Calu3 (cell line): ENCODE results near the gene RASGRF1. TPM values are rescaled to one million over a fixed set of nuclear protein-coding genes. Genes with fewer than 3 reads are reported as not detected.

Experiments
- BruUV-seq: library from RNA; stranded (reverse); fragments of 400-500 nt; replicated peaks from 2 replicates; lab custom pipeline; 2021; lab: Mats Ljungman, UMichigan
- CTCF ChIA-PET: fragments of 300-600 bp; sonication (Branson Sonifier 250); formaldehyde crosslinking; loops from one replicate; lab custom pipeline; 2022; ENCODE audit warnings: antibody characterized with exemption; lab: Charles Lee
- DNase-seq: peaks from one replicate; pipeline ENCODE4 v3.0.0; 2022
- H3K27ac Mint-ChIP-seq: one replicate; pipeline ENCODE4 v1.8.0; 2022; ENCODE audit warnings: mixed read lengths; ENCODE audit not compliant: unreplicated experiment
- H3K27me3 Mint-ChIP-seq: one replicate; pipeline ENCODE4 v1.8.0; 2022; ENCODE audit warnings: mixed read lengths; ENCODE audit not compliant: unreplicated experiment
- H3K36me3 Mint-ChIP-seq: one replicate; pipeline ENCODE4 v1.8.0; 2022; ENCODE audit warnings: mild to moderate bottlenecking, moderate library complexity, mixed read lengths; ENCODE audit not compliant: insufficient read depth, unreplicated experiment
- H3K4me1 Mint-ChIP-seq: one replicate; pipeline ENCODE4 v1.8.0; 2022; ENCODE audit warnings: mild to moderate bottlenecking, low read depth, mixed read lengths; ENCODE audit not compliant: unreplicated experiment
- H3K4me3 Mint-ChIP-seq: one replicate; pipeline ENCODE4 v1.8.0; 2022; ENCODE audit warnings: mild to moderate bottlenecking, low read depth, moderate library complexity, mixed read lengths; ENCODE audit not compliant: unreplicated experiment
- H3K9me3 Mint-ChIP-seq: one replicate; pipeline ENCODE4 v1.8.0; 2022; ENCODE audit warnings: low read depth, mixed read lengths; ENCODE audit not compliant: unreplicated experiment
- CTCF ChIP-seq: fragments of 200-600 bp; IDR thresholded peaks from one replicate; pipeline ENCODE4 v1.8.0; 2022; ENCODE audit warnings: antibody characterized with exemption; ENCODE audit not compliant: unreplicated experiment
- intact Hi-C: fragments of 100-400 bp; cut with micrococcal nuclease; formaldehyde crosslinking; loops from one replicate; pipeline ENCODE4 v1.10.0; 2022; ENCODE audit not compliant: unreplicated experiment
- total RNA-seq: library from RNA; stranded (reverse); gene quantifications from 2 replicates; pipeline ENCODE4 v1.2.3, GENCODE V29; 2022

Gene RASGRF1
- total RNA-seq, 1 experiment from 2014 or later = 2.2 TPM

GRCh38 chr15:79035111-79035601, 55.4 kb downstream of the RASGRF1 start:
- H3K27me3 Mint-ChIP-seq = peaks cover 34% of the 10 kb centered on the region
- intact Hi-C loops = no loop called here
- H3K4me3 Mint-ChIP-seq = no peak overlapping the region
- DNase-seq = no peak
- H3K9me3 Mint-ChIP-seq = no peaks in the 10 kb centered on the region
- H3K27ac Mint-ChIP-seq = no peak overlapping the region
- no peak for TF ChIP-seq CTCF
- no peaks in the 10 kb centered on the region for H3K4me1 Mint-ChIP-seq
- H3K36me3 Mint-ChIP-seq = no peaks in the 10 kb centered on the region
- CTCF ChIA-PET = interaction anchor here (1.0 kb wide), 1 partner anchor 10 kb away, joined by 3 read pairs; no protein-coding TSS in a partner anchor
- no TSS peak for BruUV-seq

GRCh38 chr15:79034284-79034683, 56.3 kb downstream of the RASGRF1 start:
- TF ChIP-seq CTCF = no peak
- no peaks in the 10 kb centered on the region for H3K4me1 Mint-ChIP-seq
- H3K4me3 Mint-ChIP-seq = no peak overlapping the region
- H3K27me3 Mint-ChIP-seq = peaks cover 38% of the 10 kb centered on the region
- no peak for DNase-seq
- CTCF ChIA-PET = no interaction called here
- intact Hi-C loops = no loop called here
- H3K27ac Mint-ChIP-seq = no peak overlapping the region
- no TSS peak for BruUV-seq
- H3K36me3 Mint-ChIP-seq = no peaks in the 10 kb centered on the region
- H3K9me3 Mint-ChIP-seq = no peaks in the 10 kb centered on the region

- BruUV-seq = no TSS peak
- no peak overlapping the region for H3K27ac Mint-ChIP-seq
- H3K27me3 Mint-ChIP-seq = peaks cover 38% of the 10 kb centered on the region
- no peaks in the 10 kb centered on the region for H3K4me1 Mint-ChIP-seq
- no peak for TF ChIP-seq CTCF
- H3K36me3 Mint-ChIP-seq = no peaks in the 10 kb centered on the region
- no peak overlapping the region for H3K4me3 Mint-ChIP-seq
- DNase-seq = no peak
- intact Hi-C loops = no loop called here
- CTCF ChIA-PET = interaction anchor here (0.6 kb wide), 1 partner anchor 59 kb away, joined by 3 read pairs; no protein-coding TSS in a partner anchor
- no peaks in the 10 kb centered on the region for H3K9me3 Mint-ChIP-seq
Measured at GRCh38 chr15:79032656-79033055, 57.9 kb downstream of the RASGRF1 start.

- no peak for TF ChIP-seq CTCF
- Mint-ChIP-seq H3K36me3 (no peaks in the 10 kb centered on the region), H3K9me3 (no peaks in the 10 kb centered on the region), H3K27ac (no peak overlapping the region), H3K27me3 (peaks cover 34% of the 10 kb centered on the region), H3K4me3 (no peak overlapping the region), H3K4me1 (no peaks in the 10 kb centered on the region)
- CTCF ChIA-PET = no interaction called here
- intact Hi-C loops = no loop called here
- DNase-seq = no peak
- BruUV-seq = no TSS peak
Measured at GRCh38 chr15:79031821-79032220, 58.8 kb downstream of the RASGRF1 start.
